ENCODE data around the gene ASCL5.

Gene ASCL5

DNA sequence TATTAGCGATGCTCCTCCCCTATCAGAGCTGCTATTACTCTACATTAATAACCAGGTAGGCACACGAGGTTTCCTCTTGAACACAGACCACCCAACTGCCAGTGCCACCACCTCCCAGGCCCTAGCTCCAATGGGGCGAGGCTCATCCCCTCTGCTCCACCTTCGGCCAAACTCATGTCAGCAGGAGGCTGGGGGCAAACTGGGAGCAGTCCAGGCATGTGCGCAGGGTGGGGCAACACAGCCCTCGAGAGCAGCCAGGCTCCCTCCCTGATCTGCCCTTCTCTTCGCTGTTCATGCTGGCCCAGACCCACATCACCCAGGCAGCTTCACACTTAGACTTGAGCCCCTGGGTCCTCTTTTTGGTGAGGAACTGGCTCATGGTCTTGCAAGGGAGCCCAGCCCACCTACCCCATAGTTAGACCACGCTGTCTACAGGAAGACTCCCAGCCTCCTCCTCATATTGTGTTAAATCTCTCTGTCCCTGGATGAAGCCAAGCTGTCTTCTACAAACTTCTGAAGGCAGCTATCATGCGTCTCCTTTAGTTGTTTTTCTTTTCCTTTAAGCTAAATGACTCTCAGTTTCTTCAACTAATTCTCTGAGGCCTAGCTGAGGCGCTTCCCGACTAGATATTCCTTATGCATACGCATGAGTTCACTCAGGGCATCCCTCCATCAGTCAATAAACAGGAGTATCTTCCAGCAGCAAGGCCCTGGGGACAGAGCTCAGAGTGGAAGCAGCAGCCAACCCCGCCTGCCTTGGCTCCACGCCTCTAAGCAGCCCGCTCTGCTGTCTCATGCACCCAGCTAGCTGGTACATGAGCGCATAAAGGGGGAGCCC lies 15.2 kb upstream of the ASCL5 start:
- DNase-seq (ENCODE audit: low read depth) = no peak
- TF ChIP-seq, protein P1, sequence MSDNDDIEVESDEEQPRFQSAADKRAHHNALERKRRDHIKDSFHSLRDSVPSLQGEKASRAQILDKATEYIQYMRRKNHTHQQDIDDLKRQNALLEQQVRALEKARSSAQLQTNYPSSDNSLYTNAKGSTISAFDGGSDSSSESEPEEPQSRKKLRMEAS (IDR thresholded peaks at IDR 0.05; ENCODE audit: low read depth, low read length) = no peak
- TF ChIP-seq MYC (IDR thresholded peaks at IDR 0.05; ENCODE audit: low read depth, low read length) = no peak

DNA sequence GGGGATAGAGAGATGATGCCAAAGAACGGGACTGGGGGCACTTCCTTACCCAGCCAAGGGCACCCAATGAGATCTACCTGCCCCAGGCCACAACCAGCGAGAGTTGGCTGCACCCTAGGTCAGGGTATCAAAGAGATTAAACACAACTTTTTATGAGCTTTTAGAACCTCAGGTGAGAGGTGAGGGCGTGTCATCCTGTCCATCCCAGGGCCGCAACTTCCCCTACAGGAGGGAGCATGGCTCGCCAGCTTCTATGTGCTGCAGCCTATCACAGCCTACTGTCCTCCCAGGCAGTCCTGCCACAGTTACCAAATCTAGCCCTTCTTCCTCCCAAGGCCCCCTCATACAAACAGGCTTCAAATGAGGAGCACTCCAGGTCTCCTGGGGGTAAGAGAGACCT lies 14.4 kb upstream of the ASCL5 start:
- no peak for DNase-seq (ENCODE audit: low read depth)
- TF ChIP-seq, protein P2, sequence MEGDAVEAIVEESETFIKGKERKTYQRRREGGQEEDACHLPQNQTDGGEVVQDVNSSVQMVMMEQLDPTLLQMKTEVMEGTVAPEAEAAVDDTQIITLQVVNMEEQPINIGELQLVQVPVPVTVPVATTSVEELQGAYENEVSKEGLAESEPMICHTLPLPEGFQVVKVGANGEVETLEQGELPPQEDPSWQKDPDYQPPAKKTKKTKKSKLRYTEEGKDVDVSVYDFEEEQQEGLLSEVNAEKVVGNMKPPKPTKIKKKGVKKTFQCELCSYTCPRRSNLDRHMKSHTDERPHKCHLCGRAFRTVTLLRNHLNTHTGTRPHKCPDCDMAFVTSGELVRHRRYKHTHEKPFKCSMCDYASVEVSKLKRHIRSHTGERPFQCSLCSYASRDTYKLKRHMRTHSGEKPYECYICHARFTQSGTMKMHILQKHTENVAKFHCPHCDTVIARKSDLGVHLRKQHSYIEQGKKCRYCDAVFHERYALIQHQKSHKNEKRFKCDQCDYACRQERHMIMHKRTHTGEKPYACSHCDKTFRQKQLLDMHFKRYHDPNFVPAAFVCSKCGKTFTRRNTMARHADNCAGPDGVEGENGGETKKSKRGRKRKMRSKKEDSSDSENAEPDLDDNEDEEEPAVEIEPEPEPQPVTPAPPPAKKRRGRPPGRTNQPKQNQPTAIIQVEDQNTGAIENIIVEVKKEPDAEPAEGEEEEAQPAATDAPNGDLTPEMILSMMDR (IDR thresholded peaks at IDR 0.05; ENCODE audit: low read depth, low read length) = no peak
- no peak for TF ChIP-seq MYC (IDR thresholded peaks at IDR 0.05; ENCODE audit: low read depth, low read length)
- TF ChIP-seq, protein P1 (IDR thresholded peaks at IDR 0.05; ENCODE audit: low read depth, low read length) = no peak
- no peak for TF ChIP-seq POLR2A (IDR thresholded peaks at IDR 0.05; ENCODE audit: extremely low read depth, insufficient read length)
- H3K4me3 ChIP-seq (ENCODE audit: low read depth, low read length) = no peak overlapping the region

More for the DNA sequence above, 15.2 kb upstream of the ASCL5 start:
- no peak overlapping the region for H3K4me3 ChIP-seq (ENCODE audit: low read depth, low read length)

DNA sequence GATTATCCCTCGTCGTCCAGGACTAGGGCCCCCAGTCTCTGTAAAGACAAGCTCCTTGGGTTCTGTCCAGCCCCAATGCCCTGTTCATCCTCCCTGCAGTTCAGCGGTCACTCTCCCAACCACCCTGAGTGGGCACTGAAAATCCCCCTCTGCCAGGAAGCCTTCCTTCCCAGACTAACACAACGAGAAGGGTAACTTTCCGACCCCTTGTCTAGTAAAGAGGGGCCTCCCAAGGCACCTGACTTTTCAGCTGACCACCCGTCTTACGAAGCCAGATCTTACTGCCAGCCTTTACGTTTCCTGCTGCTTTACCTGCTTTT lies 13.9 kb upstream of the ASCL5 start:
- no peak overlapping the region for H3K4me3 ChIP-seq (ENCODE audit: low read depth, low read length)
- no peak for TF ChIP-seq MYC (IDR thresholded peaks at IDR 0.05; ENCODE audit: low read depth, low read length)
- no peak for DNase-seq (ENCODE audit: low read depth)

DNA sequence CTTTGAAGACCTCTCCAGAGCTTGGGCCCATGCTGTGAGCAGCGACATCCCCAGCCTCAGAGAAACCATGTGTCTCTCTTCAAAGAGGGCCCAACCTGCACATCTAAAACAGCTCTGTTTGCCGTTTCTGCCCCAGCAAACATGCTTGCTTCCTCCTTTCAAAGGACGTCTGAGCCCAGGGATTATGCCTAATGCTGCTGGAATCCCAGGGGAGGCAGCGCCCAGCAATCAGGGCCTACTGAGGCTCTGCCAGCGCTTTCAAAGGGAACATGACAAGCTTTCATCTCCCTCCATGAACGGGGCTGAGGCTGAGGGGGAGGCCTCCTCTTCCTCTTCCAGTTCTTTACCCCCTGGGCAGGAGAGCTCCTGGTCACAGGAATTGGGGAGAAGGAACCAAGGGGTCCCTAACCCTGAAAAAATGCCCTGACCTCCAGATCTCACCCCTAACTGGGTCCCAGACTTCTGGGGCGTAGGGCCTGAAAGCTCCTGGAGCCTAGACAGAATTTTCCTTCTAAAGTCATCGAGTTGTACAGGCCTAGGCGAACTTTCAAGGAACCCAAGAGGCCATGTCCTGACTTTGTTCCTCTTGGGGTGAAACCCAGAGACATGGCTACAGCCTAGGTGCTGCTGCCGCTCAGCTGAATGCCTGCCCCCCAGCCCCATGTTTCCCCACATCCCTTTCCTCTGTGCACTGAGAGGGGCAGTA lies 13.4 kb upstream of the ASCL5 start:
- H3K4me3 ChIP-seq (ENCODE audit: low read depth, low read length) = no peak overlapping the region
- peak; percentile 15 for DNase-seq (ENCODE audit: low read depth)
- TF ChIP-seq, protein P1 (IDR thresholded peaks at IDR 0.05; ENCODE audit: low read depth, low read length) = no peak
- no peak for TF ChIP-seq POLR2A (IDR thresholded peaks at IDR 0.05; ENCODE audit: extremely low read depth, insufficient read length)
- TF ChIP-seq MYC (IDR thresholded peaks at IDR 0.05; ENCODE audit: low read depth, low read length) = no peak
- TF ChIP-seq, protein P2 (IDR thresholded peaks at IDR 0.05; ENCODE audit: low read depth, low read length) = no peak

DNA sequence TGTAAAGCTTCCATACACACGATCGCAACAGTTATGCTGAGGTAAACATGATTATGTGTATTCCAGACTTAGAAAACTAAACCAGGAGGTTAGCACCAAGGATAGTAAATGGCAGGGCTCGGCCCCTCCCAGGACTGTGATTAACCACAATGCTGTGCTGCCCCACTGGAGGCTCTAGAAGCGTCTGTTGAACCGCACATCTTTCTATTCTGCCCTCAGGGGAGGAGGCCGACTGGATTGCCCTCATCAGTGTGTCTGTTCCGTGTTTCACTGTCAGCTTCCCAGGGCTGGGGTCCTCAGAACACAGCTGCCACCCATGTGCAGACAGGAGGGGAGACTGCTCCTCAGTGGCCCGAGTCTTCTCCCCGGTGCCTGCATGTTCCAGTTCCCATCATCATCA lies 12.8 kb upstream of the ASCL5 start:
- H3K4me3 ChIP-seq (ENCODE audit: low read depth, low read length) = no peak overlapping the region
- TF ChIP-seq MYC (IDR thresholded peaks at IDR 0.05; ENCODE audit: low read depth, low read length) = no peak
- no peak for DNase-seq (ENCODE audit: low read depth)

DNA sequence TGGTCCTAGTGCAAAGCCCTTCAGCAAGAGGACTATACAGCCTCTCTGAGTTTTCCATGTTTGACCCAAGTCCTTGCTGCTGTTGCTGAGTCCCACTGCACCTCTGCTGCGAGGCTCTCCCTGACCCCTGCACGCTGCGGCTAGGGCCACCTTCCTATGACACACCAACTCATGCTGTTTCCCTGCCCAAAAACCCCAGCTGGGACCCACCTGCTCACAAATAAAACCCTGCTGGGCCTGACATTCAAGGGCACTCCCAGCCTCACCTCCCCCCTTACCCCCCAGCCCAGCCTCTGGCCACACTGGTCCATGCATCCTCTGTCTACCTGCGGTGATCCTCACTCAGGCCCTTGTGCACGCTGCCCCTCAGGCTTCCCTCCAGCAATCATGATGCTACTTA lies 12.3 kb upstream of the ASCL5 start:
- TF ChIP-seq POLR2A (IDR thresholded peaks at IDR 0.05; ENCODE audit: extremely low read depth, insufficient read length) (no peak), MYC (IDR thresholded peaks at IDR 0.05; ENCODE audit: low read depth, low read length) (no peak)
- TF ChIP-seq, protein P2 (IDR thresholded peaks at IDR 0.05; ENCODE audit: low read depth, low read length) = no peak
- TF ChIP-seq, protein P1 (IDR thresholded peaks at IDR 0.05; ENCODE audit: low read depth, low read length) = no peak
- DNase-seq (ENCODE audit: low read depth) = no peak
- H3K4me3 ChIP-seq (ENCODE audit: low read depth, low read length) = no peak overlapping the region

DNA sequence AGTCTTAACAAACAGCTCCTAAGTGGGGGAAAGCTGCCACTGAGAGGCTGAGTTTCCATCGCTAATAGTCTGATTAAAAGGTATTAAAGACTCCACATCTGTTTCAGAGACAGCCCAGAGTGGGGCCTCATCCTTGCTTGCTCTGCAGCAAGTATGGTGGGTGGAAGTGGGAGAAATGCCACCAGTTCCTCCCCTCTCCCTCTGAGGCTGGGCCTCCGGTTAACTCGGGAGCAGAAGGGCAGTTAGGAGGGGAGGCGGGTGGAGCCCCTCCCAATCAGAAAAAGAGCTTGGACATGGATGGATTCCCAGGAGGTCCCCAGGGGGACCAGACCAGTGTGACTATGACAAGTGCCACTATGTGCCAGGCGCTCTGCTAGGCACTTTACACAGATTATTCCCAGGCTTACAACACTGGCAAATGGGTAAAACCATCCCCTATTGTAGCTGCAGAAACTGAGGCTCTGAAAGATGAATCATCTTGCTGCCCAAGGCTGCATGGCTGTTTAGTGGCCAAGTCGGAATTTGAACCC lies 11.4 kb upstream of the ASCL5 start:
- DNase-seq (ENCODE audit: low read depth) = no peak
- TF ChIP-seq, protein P2 (IDR thresholded peaks at IDR 0.05; ENCODE audit: low read depth, low read length) = no peak
- TF ChIP-seq POLR2A (IDR thresholded peaks at IDR 0.05; ENCODE audit: extremely low read depth, insufficient read length) (no peak), MYC (IDR thresholded peaks at IDR 0.05; ENCODE audit: low read depth, low read length) (no peak)
- TF ChIP-seq, protein P1 (IDR thresholded peaks at IDR 0.05; ENCODE audit: low read depth, low read length) = no peak

More for the DNA sequence above, 11.4 kb upstream of the ASCL5 start:
- H3K4me3 ChIP-seq (ENCODE audit: low read depth, low read length) = no peak overlapping the region

All from NB4 (cell line).